Stimulated activated CD4-positive, alpha-beta T cell treated with anti-CD3 and anti-CD28 coated beads, Interleukin-2, amount 100 ng/mL, for 24 hours (primary cell): Measurements from ENCODE around the gene SEL1L3.

Experiments used
- DNase-seq, 2 donors: peaks; one replicate each; pipeline ENCODE4 v3.0.0-alpha.2; 2020

SEL1L3 gene

GRCh38 chr4:25727711-25728493 lies 134.9 kb downstream of the SEL1L3 start:
- no peak for DNase-seq

GRCh38 chr4:25725870-25726269 lies 136.9 kb downstream of the SEL1L3 start:
- DNase-seq, result no peak

GRCh38 chr4:25723409-25723808 lies 139.4 kb downstream of the SEL1L3 start:
- DNase-seq, result no peak

DNA sequence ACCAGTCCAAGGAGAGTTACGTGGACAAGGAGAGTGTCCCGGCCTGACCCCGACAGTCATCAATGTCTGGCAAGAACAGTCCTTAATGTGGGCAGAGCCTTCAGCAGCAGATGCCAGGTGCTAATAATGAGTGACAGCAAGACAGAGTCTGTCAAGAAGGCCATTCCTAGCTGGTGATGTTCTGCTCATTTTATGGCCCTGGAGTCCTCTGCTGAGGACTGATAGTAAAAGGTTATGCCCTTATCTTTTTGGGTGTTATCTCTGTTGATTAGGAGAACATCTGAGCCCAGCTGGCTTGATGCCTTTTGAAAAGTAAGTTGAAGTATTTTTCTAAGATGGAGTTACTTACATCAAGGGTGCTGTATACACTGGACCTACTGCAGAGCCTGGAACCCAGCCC lies 139.8 kb downstream of the SEL1L3 start:
- no peak for DNase-seq

DNA sequence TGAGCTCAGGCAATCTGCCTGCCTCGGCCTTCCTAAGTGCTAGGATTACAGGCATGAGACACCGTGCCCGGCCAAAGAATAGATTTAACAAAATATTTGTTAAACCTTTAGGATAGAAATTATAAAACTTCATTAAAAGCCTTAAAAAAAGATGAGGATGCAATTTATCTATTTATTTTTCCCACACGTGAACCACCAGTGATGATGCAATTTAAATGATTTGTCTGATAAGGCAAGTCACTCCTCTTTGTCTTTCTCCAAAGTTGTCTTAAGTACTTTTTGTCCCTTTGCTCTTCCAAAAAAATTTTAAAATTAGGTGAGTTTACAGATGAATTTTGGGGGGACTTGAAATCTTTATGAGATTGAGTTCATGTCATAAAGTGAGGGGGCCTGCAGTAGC lies 149.0 kb downstream of the SEL1L3 start:
- DNase-seq, result no peak

- DNase-seq, result no peak
Observed at GRCh38 chr4:25712611-25713010, 150.2 kb downstream of the SEL1L3 start.

GRCh38 chr4:25710637-25711036 lies 152.2 kb downstream of the SEL1L3 start:
- DNase-seq, result no peak

GRCh38 chr4:25704516-25704915 lies 158.3 kb downstream of the SEL1L3 start:
- DNase-seq, result no peak

- DNase-seq, result no peak
Observed at GRCh38 chr4:25703731-25704388, 158.9 kb downstream of the SEL1L3 start.

DNA sequence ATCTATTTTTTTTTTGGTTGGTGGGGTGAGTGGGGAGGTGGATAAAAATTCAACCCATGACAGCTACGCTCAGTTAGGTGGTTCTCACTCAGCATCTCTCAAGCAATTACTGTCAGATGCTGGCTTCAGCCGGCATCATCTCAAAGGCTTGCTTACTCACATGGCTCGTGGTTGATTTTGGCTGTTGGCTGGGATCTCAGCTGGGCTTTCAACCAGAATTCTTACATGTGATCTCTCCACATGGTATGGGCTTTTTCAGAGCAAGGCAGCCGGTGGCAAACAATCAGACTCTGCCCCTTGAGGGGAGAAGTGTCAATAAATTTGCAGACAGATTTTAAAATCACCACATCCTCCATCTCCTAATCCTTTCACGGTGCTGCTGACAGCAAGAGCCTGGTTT lies 159.9 kb downstream of the SEL1L3 start:
- DNase-seq, result no peak

DNA sequence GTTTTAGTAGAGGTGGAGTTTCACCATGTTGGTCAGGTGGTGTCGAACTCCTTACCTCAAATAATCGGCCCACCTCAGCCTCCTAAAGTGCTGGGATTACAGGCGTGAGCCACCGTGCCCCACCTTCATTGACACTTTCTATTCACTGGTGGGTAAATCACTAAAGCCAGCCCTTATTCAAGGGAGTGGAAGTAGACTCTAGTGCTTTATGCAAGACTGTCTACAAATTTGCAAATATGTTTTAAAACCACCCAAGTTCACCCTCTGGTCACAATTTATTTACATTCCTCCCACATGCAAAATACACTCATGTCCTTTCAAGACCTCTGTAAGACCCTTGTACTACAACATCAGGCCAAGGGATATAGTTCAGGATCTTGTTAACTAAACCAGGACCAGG lies 162.1 kb downstream of the SEL1L3 start:
- DNase-seq, result no peak

DNA sequence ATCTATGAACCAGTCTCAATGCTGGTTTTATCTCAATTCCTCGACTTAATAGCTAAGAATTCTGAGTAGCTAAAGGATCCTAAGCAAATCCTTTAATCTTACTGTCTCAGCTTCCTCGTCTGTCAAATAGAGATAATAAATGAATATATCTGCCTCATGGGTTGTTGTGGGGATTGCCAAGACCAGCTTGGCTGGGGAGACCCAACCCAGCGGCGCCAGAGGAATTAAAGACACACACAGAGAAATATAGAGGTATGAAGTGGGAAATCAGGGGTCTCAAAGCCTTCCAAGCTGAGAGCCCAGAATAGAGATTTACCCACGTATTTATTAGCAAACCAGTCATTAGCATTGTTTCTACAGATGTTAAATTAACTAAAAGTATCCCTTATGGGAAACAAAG lies 165.3 kb downstream of the SEL1L3 start:
- DNase-seq, result no peak
